Ovary (tissue), 3 donors: ENCODE results near the gene GRIK4.

Experiments used
- EP300 ChIP-seq: sonication (generic); formaldehyde crosslinking; IDR thresholded peaks from one replicate; pipeline ENCODE4 v1.6.1; 2017; ENCODE audit warnings: antibody characterized with exemption
- TF ChIP-seq, protein P1 (sequence below), 3 donors: fragments of 450-650 bp in 2 of 3; fragments of 200-600 bp in 1 of 3; IDR thresholded peaks; one replicate each; pipeline versions ENCODE4 v1.5.1 to v1.8.0; 2016 to 2022; ENCODE audit warnings: antibody characterized with exemption in 3 of 3, mild to moderate bottlenecking in 1 of 3
- donor health status: DM: no; HTN: no; CAD: no.

DNA sequence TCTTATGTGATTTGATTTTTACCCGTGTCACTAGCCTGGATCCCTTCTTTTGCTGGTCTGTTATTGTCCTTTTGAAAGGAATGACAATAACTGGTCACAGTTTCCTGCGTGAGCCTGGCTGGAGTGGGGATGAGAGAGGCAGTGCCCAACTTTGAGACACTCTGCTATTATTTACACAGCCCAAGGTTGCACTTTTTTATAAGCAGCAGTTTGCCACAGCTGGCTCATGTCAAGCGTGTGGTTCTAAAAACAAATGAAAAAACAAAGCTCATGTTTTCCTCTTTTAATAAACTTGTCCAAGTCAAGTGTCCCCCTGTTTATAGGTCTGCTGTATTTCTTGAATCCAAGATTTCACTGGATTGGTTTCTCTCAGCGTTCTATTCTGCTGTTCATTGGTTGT lies 201.3 kb downstream of the GRIK4 start:
- TF ChIP-seq, protein P1, sequence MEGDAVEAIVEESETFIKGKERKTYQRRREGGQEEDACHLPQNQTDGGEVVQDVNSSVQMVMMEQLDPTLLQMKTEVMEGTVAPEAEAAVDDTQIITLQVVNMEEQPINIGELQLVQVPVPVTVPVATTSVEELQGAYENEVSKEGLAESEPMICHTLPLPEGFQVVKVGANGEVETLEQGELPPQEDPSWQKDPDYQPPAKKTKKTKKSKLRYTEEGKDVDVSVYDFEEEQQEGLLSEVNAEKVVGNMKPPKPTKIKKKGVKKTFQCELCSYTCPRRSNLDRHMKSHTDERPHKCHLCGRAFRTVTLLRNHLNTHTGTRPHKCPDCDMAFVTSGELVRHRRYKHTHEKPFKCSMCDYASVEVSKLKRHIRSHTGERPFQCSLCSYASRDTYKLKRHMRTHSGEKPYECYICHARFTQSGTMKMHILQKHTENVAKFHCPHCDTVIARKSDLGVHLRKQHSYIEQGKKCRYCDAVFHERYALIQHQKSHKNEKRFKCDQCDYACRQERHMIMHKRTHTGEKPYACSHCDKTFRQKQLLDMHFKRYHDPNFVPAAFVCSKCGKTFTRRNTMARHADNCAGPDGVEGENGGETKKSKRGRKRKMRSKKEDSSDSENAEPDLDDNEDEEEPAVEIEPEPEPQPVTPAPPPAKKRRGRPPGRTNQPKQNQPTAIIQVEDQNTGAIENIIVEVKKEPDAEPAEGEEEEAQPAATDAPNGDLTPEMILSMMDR (IDR thresholded peaks at IDR 0.05) = no peak
- TF ChIP-seq EP300 = no peak
